Neural cell (in vitro differentiated cells): ENCODE results near the gene FHOD3. TPM values are rescaled to one million over a fixed set of nuclear protein-coding genes. Genes with fewer than 3 reads are reported as not detected.

Source experiments
- H2AFZ ChIP-seq: fragments of 200-600, 300-800 bp; sonication (generic), shearing (Covaris generic); 2 replicates; pipeline ENCODE4 v1.6.0; 2014; ENCODE audit warnings: low read depth, mild to moderate bottlenecking, antibody characterized with exemption, low read length, moderate library complexity
- H3F3A ChIP-seq: fragments of 200-600 bp; shearing (Covaris generic); 2 replicates; pipeline ENCODE4 v1.6.1; 2016; ENCODE audit warnings: mild to moderate bottlenecking, moderate library complexity, mixed read lengths, antibody characterized with exemption, low read length; ENCODE audit not compliant: insufficient read depth, poor library complexity, severe bottlenecking
- H3K27ac ChIP-seq: fragments of 200-600, 300-800 bp; sonication (generic), shearing (Covaris generic); 2 replicates; pipeline ENCODE4 v1.5.1; 2014; ENCODE audit warnings: mild to moderate bottlenecking, low read length, moderate library complexity
- H3K27me3 ChIP-seq: fragments of 300-800, 200-600 bp; sonication (generic), shearing (Covaris generic); 2 replicates; pipeline ENCODE4 v1.6.0; 2014; ENCODE audit warnings: mild to moderate bottlenecking, low read depth, low read length, moderate library complexity; ENCODE audit not compliant: insufficient read depth
- H3K36me3 ChIP-seq: fragments of 300-800, 200-600 bp; sonication (generic), shearing (Covaris generic); 2 replicates; pipeline ENCODE4 v1.5.1; 2014; ENCODE audit warnings: mild to moderate bottlenecking, antibody characterized with exemption, low read length, moderate library complexity; ENCODE audit not compliant: insufficient read depth
- H3K4me2 ChIP-seq: fragments of 300-800, 200-600 bp; sonication (generic), shearing (Covaris generic); 2 replicates; pipeline ENCODE4 v1.6.0; 2014; ENCODE audit warnings: mild to moderate bottlenecking, low read length
- H3K4me3 ChIP-seq: fragments of 300-800, 200-600 bp; sonication (generic), shearing (Covaris generic); 2 replicates; pipeline ENCODE4 v1.5.1; 2014; ENCODE audit warnings: mild to moderate bottlenecking, low read length, moderate library complexity
- H3K79me2 ChIP-seq: fragments of 200-600 bp; shearing (Covaris generic); replicated peaks from 2 replicates; pipeline ENCODE4 v1.6.0; 2014; ENCODE audit warnings: mild to moderate bottlenecking, low read length, moderate library complexity; ENCODE audit not compliant: insufficient read depth
- H3K9ac ChIP-seq: fragments of 300-800, 200-600 bp; sonication (generic), shearing (Covaris generic); 2 replicates; pipeline ENCODE4 v1.6.1; 2016; ENCODE audit warnings: mild to moderate bottlenecking, low read length, mixed read lengths
- H3K9me2 ChIP-seq: fragments of 200-600 bp; shearing (Covaris generic); 2 replicates; pipeline ENCODE4 v1.6.1; 2016; ENCODE audit warnings: mild to moderate bottlenecking, low read length, mixed read lengths; ENCODE audit not compliant: insufficient read depth
- H3K9me3 ChIP-seq: fragments of 200-600, 300-800 bp; sonication (generic), shearing (Covaris generic); 2 replicates; pipeline ENCODE4 v1.6.1; 2016; ENCODE audit warnings: mild to moderate bottlenecking, mixed run types, low read length, moderate library complexity, mixed read lengths
- H4K20me1 ChIP-seq: fragments of 200-600 bp; shearing (Covaris generic); 2 replicates; pipeline ENCODE4 v1.6.1; 2016; ENCODE audit warnings: mild to moderate bottlenecking, mixed run types; ENCODE audit not compliant: insufficient read depth
- CTCF ChIP-seq: fragments of 450-650 bp; IDR thresholded peaks from 2 replicates; pipeline ENCODE4 v1.5.1; 2014; ENCODE audit warnings: antibody characterized with exemption, mild to moderate bottlenecking, moderate library complexity; ENCODE audit not compliant: poor library complexity, severe bottlenecking
- EP300 ChIP-seq: fragments of 450-650 bp; conservative IDR thresholded peaks from 2 replicates; pipeline ENCODE4 v1.6.1; 2014; ENCODE audit warnings: antibody characterized with exemption, mild to moderate bottlenecking, moderate library complexity; ENCODE audit not compliant: poor library complexity, severe bottlenecking
- EZH2 ChIP-seq: fragments of 200-600, 300-800 bp; shearing (Covaris generic), sonication (generic); IDR thresholded peaks from 2 replicates; pipeline ENCODE4 v1.6.1; 2014; ENCODE audit warnings: antibody characterized with exemption, low read length, borderline replicate concordance, mild to moderate bottlenecking; ENCODE audit not compliant: insufficient read depth, poor library complexity, severe bottlenecking
- MXI1 ChIP-seq: fragments of 450-650 bp; conservative IDR thresholded peaks from 2 replicates; pipeline ENCODE4 v1.6.1; 2014; ENCODE audit warnings: antibody characterized with exemption, mild to moderate bottlenecking; ENCODE audit not compliant: poor library complexity, severe bottlenecking
- POLR2AphosphoS5 ChIP-seq: IDR thresholded peaks from 2 replicates; pipeline ENCODE4 v1.6.1; 2012
- RAD21 ChIP-seq: fragments of 450-650 bp; conservative IDR thresholded peaks from 2 replicates; pipeline ENCODE4 v1.6.1; 2014; ENCODE audit warnings: antibody characterized with exemption, mild to moderate bottlenecking, moderate library complexity
- SMC3 ChIP-seq: fragments of 450-650 bp; conservative IDR thresholded peaks from 2 replicates; pipeline ENCODE4 v1.6.1; 2014; ENCODE audit warnings: antibody characterized with exemption, mild to moderate bottlenecking, moderate library complexity; ENCODE audit not compliant: poor library complexity
- TAF1 ChIP-seq: IDR thresholded peaks from 2 replicates; pipeline ENCODE4 v1.6.1; 2012; ENCODE audit warnings: low read depth
- polyA plus RNA-seq: library from polyadenylated mRNA; depleted of rRNA; stranded (reverse); fragments of >200 nt; gene quantifications from 2 replicates; pipeline ENCODE4 v1.2.3, GENCODE V29; 2014
- TF ChIP-seq, protein P1 (sequence below): IDR thresholded peaks from 2 replicates; pipeline ENCODE4 v1.6.1; 2012; ENCODE audit warnings: borderline replicate concordance

Gene FHOD3
- polyA plus RNA-seq, 1 donor from 2014 or later = 19.4 TPM

DNA sequence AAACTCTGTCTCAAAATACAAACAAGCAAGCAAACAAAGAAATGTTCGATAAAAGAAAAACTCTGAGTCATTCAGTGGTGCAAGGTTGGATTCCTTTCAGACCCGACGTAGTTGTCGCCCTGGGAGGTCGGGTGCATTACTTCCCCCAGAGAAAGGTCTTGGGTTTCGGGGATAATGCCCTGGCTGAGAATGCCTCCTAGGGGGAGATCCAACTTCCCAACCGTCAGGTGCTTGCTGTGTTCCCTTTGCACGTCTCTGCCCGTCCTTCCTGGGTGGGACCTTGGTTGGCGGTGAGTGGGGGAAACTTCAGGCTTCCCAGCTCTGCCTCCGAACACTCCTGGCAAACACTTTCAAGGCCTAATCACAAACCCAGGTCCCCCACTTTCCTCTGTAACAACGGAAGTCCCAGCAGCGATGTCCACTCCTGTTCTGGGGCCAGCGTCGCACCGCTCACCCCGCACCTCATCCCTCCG lies 530.7 kb downstream of the FHOD3 start:
- Histone ChIP-seq H4K20me1 (no peaks in the 10 kb centered on the region), H3K79me2 (peaks cover 28% of the 10 kb centered on the region), H3K36me3 (no peaks in the 10 kb centered on the region), H3K27me3 (no peaks in the 10 kb centered on the region), H3K9me3 (no peaks in the 10 kb centered on the region), H2AFZ (peak overlapping the region; percentile 86), H3K27ac (peak overlapping the region; percentile 70), H3K4me3 (peak overlapping the region; percentile 80), H3K9me2 (no peaks in the 10 kb centered on the region), H3K4me2 (peak overlapping the region; percentile 10), H3F3A (no peaks in the 10 kb centered on the region), H3K9ac (peak overlapping the region; percentile 79)
- TF ChIP-seq POLR2AphosphoS5 = no peak
- no peak for TF ChIP-seq CTCF
- TF ChIP-seq MXI1 = no peak
- TF ChIP-seq, protein P1, sequence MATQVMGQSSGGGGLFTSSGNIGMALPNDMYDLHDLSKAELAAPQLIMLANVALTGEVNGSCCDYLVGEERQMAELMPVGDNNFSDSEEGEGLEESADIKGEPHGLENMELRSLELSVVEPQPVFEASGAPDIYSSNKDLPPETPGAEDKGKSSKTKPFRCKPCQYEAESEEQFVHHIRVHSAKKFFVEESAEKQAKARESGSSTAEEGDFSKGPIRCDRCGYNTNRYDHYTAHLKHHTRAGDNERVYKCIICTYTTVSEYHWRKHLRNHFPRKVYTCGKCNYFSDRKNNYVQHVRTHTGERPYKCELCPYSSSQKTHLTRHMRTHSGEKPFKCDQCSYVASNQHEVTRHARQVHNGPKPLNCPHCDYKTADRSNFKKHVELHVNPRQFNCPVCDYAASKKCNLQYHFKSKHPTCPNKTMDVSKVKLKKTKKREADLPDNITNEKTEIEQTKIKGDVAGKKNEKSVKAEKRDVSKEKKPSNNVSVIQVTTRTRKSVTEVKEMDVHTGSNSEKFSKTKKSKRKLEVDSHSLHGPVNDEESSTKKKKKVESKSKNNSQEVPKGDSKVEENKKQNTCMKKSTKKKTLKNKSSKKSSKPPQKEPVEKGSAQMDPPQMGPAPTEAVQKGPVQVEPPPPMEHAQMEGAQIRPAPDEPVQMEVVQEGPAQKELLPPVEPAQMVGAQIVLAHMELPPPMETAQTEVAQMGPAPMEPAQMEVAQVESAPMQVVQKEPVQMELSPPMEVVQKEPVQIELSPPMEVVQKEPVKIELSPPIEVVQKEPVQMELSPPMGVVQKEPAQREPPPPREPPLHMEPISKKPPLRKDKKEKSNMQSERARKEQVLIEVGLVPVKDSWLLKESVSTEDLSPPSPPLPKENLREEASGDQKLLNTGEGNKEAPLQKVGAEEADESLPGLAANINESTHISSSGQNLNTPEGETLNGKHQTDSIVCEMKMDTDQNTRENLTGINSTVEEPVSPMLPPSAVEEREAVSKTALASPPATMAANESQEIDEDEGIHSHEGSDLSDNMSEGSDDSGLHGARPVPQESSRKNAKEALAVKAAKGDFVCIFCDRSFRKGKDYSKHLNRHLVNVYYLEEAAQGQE = no peak
- no peak for TF ChIP-seq RAD21
- no peak for TF ChIP-seq SMC3
- no peak for TF ChIP-seq EP300
- TF ChIP-seq EZH2 = no peak
- TF ChIP-seq TAF1 = no peak

GRCh38 chr18:36828630-36829361 lies 531.3 kb downstream of the FHOD3 start, which contains the start of the genes KIAA1328 and TPGS2:
Gene KIAA1328, plus strand, starts transcription at chr18:36829127. Its CDS starts 12 bp downstream, at chr18:36829139.
Gene TPGS2, minus strand, starts transcription at chr18:36829002. Its CDS starts 235 bp downstream, at chr18:36828767.
- Histone ChIP-seq H3F3A (no peaks in the 10 kb centered on the region), H3K4me2 (peak within 1 kb of the TSS; percentile 49), H3K9me3 (no peaks in the 10 kb centered on the region), H3K27ac (peak within 1 kb of the TSS; percentile 70), H4K20me1 (no peaks in the 10 kb centered on the region), H3K79me2 (peaks cover 28% of the 10 kb centered on the region), H3K9ac (peak within 1 kb of the TSS; percentile 79), H2AFZ (peak within 1 kb of the TSS; percentile 86), H3K36me3 (no peaks in the 10 kb centered on the region), H3K9me2 (no peaks in the 10 kb centered on the region), H3K4me3 (peak within 1 kb of the TSS; percentile 80), H3K27me3 (no peaks in the 10 kb centered on the region)
- TF ChIP-seq MXI1 (peak; percentile 74), RAD21 (no peak), CTCF (peak; percentile 82), EP300 (peak; percentile 60), POLR2AphosphoS5 (peak; percentile 85), SMC3 (peak; percentile 25), TAF1 (no peak), EZH2 (no peak)
- TF ChIP-seq, protein P1 = peak; percentile 54
